DOHH2 (cell line): ENCODE measurements around the gene RNLS.

Experiments used
- H3F3A ChIP-seq: fragments of 200-600 bp; sonication (generic), shearing (Covaris generic); 2 replicates; pipeline ENCODE4 v1.6.0; 2016; ENCODE audit warnings: antibody characterized with exemption, mild to moderate bottlenecking; ENCODE audit not compliant: control insufficient read depth, insufficient read depth
- H3K27ac ChIP-seq: fragments of 200-600 bp; sonication (generic); 2 replicates; pipeline ENCODE4 v1.5.1; 2014; ENCODE audit warnings: low read depth, mild to moderate bottlenecking, low read length, moderate library complexity
- H3K27me3 ChIP-seq: fragments of 200-600 bp; sonication (generic); 2 replicates; pipeline ENCODE4 v1.6.1; 2014; ENCODE audit warnings: mild to moderate bottlenecking, low read length, mixed read lengths; ENCODE audit not compliant: control insufficient read depth
- H3K36me3 ChIP-seq: fragments of 200-600 bp; sonication (generic); 2 replicates; pipeline ENCODE4 v1.6.1; 2014; ENCODE audit warnings: mild to moderate bottlenecking, low read length, moderate library complexity, mixed read lengths; ENCODE audit not compliant: control insufficient read depth
- H3K4me1 ChIP-seq: fragments of 200-600 bp; sonication (generic); 2 replicates; pipeline ENCODE4 v1.6.1; 2014; ENCODE audit warnings: mild to moderate bottlenecking, low read length, mixed read lengths; ENCODE audit not compliant: control insufficient read depth
- H3K4me2 ChIP-seq: fragments of 200-600 bp; sonication (generic); 2 replicates; pipeline ENCODE4 v1.6.0; 2014; ENCODE audit warnings: mild to moderate bottlenecking, low read length, moderate library complexity
- H3K4me3 ChIP-seq: fragments of 200-600 bp; sonication (generic); 2 replicates; pipeline ENCODE4 v1.5.1; 2014; ENCODE audit warnings: mild to moderate bottlenecking, low read length, mixed read lengths
- H3K79me2 ChIP-seq: fragments of 200-600 bp; sonication (generic); 2 replicates; pipeline ENCODE4 v1.6.1; 2014; ENCODE audit warnings: mild to moderate bottlenecking, low read length, mixed read lengths; ENCODE audit not compliant: control insufficient read depth
- H3K9me2 ChIP-seq: fragments of 200-600 bp; sonication (generic); replicated peaks from 2 replicates; pipeline ENCODE4 v1.6.1; 2014; ENCODE audit warnings: mild to moderate bottlenecking, low read length, mixed read lengths; ENCODE audit not compliant: control insufficient read depth
- H3K9me3 ChIP-seq: fragments of 200-600 bp; sonication (generic); 2 replicates; pipeline ENCODE4 v1.6.1; 2014; ENCODE audit warnings: antibody characterized with exemption, low read length, mixed read lengths; ENCODE audit not compliant: control insufficient read depth, insufficient read depth
- H4K20me1 ChIP-seq: fragments of 200-600 bp; sonication (generic); 2 replicates; pipeline ENCODE4 v1.6.0; 2014; ENCODE audit warnings: low read depth, mild to moderate bottlenecking, antibody characterized with exemption, low read length, moderate library complexity; ENCODE audit not compliant: control insufficient read depth, insufficient read depth
- EZH2phosphoT487 ChIP-seq: fragments of 200-600 bp; sonication (generic); IDR thresholded peaks from 2 replicates; pipeline ENCODE4 v1.6.1; 2017; ENCODE audit warnings: borderline replicate concordance, mild to moderate bottlenecking, antibody characterized with exemption, low read length, moderate library complexity, mixed read lengths
- TF ChIP-seq, protein P1 (sequence below): fragments of 200-600 bp; sonication (generic); IDR thresholded peaks from one replicate; pipeline ENCODE4 v1.5.1; 2014; ENCODE audit warnings: antibody characterized with exemption, mild to moderate bottlenecking, low read depth, low read length; ENCODE audit not compliant: poor library complexity, severe bottlenecking

The RNLS gene

DNA sequence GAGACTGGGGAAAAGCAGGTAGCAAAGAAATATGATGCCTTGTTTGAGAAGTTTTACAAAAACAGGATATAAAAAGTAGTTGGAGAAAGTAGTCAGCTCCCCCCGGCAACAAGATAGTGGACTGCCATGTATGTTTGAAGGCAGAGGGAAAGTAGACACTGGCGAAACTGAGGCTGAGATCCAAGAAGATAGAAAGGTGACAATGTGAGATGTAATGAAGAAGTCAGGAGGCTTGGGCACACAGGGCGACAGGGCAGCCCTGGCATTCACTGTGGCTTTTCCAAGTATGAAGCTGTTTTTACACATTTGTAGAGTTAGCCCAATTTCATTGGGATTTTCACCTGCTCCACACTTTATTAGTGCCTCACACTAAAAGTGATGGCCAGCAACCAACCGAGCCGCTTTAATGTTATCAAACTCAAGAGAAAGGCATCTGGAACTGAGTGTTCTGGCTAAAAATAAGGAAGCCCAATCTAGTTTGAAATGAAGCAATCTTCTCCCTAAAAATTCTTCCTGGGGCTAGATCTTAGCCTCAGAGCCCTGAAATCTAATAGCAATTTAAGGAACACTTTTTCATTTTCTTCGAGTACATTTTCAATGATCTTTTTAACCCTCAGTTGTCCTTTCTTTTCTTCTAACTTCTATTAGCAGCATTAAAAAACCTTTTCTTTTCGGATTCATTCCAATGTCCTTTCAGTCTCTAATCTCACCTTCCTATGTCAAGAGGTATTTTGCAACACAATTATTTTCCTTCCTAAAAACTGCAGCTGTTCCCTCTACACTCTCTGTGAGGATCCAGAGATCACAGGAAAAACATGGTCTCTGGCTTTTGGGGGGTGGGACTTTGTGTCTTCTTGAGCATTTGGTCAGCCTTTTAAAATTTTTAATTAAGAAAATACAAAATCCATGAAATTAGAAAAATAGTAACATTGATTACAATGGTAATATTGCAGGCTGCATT lies 108.0 kb downstream of the RNLS start:
- Histone ChIP-seq H3K4me2 (no peak overlapping the region), H3K4me3 (no peak overlapping the region), H3K4me1 (no peaks in the 10 kb centered on the region), H3K27ac (no peak overlapping the region), H3K9me3 (no peaks in the 10 kb centered on the region), H3K79me2 (no peaks in the 10 kb centered on the region), H3K9me2 (no peaks in the 10 kb centered on the region), H3K27me3 (no peaks in the 10 kb centered on the region), H3F3A (no peaks in the 10 kb centered on the region), H4K20me1 (no peaks in the 10 kb centered on the region), H3K36me3 (no peaks in the 10 kb centered on the region)
- TF ChIP-seq, protein P1, sequence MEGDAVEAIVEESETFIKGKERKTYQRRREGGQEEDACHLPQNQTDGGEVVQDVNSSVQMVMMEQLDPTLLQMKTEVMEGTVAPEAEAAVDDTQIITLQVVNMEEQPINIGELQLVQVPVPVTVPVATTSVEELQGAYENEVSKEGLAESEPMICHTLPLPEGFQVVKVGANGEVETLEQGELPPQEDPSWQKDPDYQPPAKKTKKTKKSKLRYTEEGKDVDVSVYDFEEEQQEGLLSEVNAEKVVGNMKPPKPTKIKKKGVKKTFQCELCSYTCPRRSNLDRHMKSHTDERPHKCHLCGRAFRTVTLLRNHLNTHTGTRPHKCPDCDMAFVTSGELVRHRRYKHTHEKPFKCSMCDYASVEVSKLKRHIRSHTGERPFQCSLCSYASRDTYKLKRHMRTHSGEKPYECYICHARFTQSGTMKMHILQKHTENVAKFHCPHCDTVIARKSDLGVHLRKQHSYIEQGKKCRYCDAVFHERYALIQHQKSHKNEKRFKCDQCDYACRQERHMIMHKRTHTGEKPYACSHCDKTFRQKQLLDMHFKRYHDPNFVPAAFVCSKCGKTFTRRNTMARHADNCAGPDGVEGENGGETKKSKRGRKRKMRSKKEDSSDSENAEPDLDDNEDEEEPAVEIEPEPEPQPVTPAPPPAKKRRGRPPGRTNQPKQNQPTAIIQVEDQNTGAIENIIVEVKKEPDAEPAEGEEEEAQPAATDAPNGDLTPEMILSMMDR: no peak
- TF ChIP-seq EZH2phosphoT487: no peak

DNA sequence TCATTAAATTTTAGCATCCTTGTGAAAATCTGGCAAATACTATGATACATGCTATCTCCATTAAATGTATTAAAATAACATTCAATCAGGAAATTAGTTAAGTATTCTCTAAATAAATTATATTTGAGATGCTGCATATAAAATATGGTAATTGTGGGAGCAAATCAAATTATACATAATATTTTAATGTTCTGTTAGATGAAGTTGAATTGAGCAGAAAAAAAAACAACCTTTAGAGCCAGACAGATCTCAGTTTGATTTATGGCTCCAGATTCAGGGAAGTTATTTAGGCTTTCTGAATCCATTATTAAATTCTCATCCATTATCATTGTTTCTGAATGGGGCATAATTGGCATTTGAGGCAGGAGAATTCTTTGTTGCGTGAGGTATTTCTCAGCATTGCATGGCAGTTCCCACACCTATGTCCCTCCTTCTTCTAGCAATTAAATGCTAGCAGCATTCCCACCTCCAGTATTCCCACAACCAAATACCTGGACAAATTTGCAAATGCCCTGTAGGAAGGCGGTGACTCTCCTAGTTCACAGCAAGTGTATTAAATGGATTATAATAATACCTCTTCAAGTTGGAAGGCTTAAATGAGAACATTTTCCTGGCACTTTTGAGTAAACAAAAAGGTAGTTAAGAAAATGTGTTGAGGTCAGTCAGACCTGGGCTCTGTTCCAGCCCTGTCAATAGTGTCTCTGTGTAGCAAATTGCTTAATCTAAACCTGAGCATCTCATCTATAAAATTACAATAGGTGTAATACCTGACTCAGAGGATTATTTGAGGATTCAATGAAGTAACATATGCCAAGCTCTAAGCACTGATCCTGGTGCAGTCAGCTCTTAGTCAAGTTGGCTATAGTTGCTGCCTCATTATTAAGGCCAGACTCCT lies 108.9 kb downstream of the RNLS start:
- Histone ChIP-seq H3K4me3 (no peak overlapping the region), H3K9me3 (no peaks in the 10 kb centered on the region), H3K79me2 (no peaks in the 10 kb centered on the region), H3K27me3 (no peaks in the 10 kb centered on the region), H4K20me1 (no peaks in the 10 kb centered on the region), H3K36me3 (no peaks in the 10 kb centered on the region), H3F3A (no peaks in the 10 kb centered on the region), H3K4me1 (no peaks in the 10 kb centered on the region), H3K9me2 (no peaks in the 10 kb centered on the region), H3K27ac (no peak overlapping the region), H3K4me2 (no peak overlapping the region)
- no peak for TF ChIP-seq EZH2phosphoT487

DNA sequence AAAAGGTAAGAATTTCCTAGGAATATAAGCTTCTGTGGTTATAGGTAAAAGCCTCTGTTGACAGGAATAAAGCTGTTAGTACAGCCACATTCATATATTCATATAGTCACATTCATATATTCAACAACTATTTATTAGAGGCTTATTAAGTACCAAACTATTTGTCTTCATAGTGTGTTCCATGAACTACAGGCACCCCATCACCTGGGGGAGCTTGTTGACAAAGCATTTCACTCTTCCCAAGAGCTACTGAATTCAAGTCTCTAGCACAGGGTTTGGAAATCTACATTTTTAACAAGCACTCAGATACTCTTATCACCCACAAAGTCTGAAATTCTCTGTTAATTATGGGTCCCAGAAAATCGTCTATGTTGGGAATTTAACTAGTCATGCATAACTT lies 110.6 kb downstream of the RNLS start:
- Histone ChIP-seq H3K36me3 (no peaks in the 10 kb centered on the region), H3F3A (no peaks in the 10 kb centered on the region), H3K4me1 (no peaks in the 10 kb centered on the region), H3K4me3 (no peak overlapping the region), H3K27me3 (no peaks in the 10 kb centered on the region), H4K20me1 (no peaks in the 10 kb centered on the region), H3K9me2 (no peaks in the 10 kb centered on the region), H3K79me2 (no peaks in the 10 kb centered on the region), H3K4me2 (no peak overlapping the region), H3K27ac (no peak overlapping the region), H3K9me3 (no peaks in the 10 kb centered on the region)
- TF ChIP-seq EZH2phosphoT487: no peak
- TF ChIP-seq, protein P1: no peak
